Retina (tissue), 1 donor: ENCODE data around the gene BPIFB1.

Source experiments
- DNase-seq: peaks from one replicate; pipeline ENCODE4 v3.0.0-alpha.2; 2016

The BPIFB1 gene

GRCh38 chr20:33299111-33299603, 16.1 kb downstream of the BPIFB1 start:
- peak; percentile 82 for DNase-seq

DNA sequence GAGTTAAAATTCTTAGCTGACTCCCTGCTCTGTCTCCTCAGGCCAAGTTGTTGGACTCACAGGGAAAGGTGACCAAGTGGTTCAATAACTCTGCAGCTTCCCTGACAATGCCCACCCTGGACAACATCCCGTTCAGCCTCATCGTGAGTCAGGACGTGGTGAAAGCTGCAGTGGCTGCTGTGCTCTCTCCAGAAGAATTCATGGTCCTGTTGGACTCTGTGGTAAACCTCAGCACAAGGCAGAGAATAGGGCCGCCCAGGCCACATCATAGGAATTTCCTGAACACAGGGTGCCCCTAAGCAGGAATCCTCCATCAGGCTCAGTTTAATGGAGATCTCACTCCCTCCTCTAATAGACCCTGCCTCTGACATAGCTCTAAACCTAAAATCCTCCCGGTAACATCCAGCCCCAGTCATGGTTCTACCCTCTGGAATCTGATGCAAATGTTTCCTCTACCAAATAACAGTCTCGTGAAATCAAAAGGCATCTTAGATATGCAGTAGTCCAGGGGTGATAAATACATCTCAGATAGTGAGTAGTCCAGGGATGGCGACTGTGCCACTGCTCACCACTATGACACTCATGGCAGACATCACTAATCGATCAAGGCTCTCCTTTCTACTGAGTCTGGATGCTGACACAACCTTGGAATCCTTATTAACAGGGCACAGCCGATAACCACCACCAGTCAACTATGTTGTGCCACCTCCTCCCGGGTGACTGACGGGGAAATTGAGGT, 18.3 kb downstream of the BPIFB1 start:
- DNase-seq: no peak

DNA sequence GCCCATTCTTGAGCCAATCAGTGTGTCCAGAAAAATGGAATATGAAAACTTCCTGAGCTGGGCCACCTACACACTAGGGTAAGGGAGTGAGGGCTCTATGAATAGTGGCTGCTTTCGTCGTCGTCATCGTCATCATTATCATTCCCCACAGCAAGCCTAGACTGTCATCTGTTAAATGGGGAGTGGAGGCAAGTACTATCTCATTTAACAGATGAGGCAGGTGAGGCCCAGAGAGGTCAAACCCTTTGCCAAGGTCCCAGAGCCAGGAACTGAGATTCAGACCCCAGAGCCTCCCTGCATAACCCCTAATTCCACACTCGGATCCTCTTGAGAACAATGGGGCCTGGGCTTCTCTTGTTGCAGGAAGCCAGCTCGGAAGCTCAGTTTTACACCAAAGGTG, 20.6 kb downstream of the BPIFB1 start:
- DNase-seq: no peak

DNA sequence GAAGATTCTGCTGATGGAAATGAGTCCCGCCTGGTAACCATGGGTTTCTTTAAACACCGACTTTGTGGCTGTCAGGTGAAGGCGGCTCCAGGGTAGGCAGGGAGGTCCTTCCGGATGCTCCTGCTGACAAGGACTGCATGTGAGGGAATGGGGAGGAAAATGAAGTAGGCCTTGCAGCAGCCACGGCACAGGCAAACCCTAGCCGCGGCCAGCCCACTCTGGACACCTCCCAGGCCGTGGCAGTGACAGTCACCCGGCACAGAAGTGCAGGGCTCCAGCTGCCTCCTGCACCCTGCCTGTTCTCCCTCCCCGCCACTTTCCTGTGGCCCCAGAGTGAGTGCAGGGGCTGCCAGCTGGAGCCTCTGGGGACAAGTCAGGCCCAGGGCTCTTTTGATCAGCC, 21.0 kb downstream of the BPIFB1 start:
- no peak for DNase-seq

DNA sequence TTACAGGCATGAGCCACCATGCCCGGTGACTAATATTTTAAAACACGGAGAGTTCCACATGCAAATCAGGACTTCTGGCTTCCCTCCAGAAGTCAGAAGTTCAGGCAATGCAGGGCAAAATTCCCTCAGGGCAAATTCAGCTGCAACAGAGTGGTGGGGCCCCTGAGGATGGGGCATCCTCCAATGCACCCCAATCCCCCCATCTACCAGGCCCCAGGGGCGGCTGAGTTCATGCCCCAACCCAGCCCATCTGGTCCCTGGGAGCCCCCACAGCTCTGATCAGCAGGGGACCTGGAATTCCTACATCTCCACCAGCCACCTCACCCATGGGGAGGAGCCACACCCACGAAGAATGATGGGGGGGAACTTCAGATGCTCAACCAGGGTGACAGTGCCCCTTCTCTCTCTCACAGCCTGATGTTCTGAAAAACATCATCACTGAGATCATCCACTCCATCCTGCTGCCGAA, 22.6 kb downstream of the BPIFB1 start:
- no peak for DNase-seq

GRCh38 chr20:33306228-33306627, 23.2 kb downstream of the BPIFB1 start:
- DNase-seq: no peak

GRCh38 chr20:33306807-33307206, 23.8 kb downstream of the BPIFB1 start:
- no peak for DNase-seq

- no peak for DNase-seq
Observed at GRCh38 chr20:33308668-33309067, 25.7 kb downstream of the BPIFB1 start.

- DNase-seq: no peak
Observed at GRCh38 chr20:33309631-33310030, 26.6 kb downstream of the BPIFB1 start.

DNA sequence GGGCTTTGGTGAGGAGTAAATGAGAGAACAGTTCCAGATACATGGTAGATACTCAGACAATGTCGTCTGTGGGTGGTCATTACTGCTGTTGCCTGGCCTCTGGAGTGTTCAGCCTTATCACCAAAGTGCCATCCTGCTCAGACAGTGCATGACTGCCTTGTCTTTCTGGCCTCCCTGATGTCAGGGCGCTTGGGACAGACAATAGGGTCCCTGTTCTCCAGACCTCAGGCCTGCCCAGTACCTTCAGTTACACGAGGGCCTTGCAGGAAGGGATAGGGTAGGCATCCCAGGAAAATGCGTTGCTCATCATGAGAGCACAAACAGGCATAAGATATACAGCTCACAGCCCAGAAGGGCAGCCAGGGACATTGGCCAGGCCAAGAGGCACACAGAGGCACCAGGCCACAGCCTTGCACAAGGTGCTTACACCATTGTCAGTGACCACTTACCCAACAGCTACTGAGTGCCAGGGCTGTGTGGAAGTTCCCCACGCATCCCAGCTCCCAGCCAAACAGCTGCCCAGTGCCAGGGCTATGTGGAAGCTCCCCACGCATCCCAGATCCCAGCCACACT, 27.4 kb downstream of the BPIFB1 start:
- DNase-seq: no peak

- no peak for DNase-seq
Observed at GRCh38 chr20:33311011-33311410, 28.0 kb downstream of the BPIFB1 start.

- DNase-seq: no peak
Observed at GRCh38 chr20:33311996-33312395, 29.0 kb downstream of the BPIFB1 start.

DNA sequence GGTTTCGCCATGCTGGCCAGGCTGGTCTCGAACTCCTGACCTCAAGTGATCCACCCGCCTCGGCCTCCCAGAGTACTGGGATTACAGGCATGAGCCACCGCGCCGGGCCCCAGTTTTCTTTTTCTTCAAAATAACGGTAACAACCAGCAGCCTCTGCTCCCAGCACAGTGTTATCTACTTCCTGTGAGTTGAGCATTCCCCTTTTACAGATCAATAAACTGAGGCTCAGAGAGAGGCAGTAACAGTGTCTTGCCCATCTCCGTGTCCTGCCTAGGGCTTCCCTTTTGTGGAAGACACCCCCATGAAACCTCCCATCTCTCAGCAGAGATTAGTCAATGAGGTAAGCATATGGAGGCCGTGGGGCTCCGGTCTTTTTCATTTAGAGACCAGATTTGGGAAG, 29.6 kb downstream of the BPIFB1 start:
- DNase-seq: no peak

DNA sequence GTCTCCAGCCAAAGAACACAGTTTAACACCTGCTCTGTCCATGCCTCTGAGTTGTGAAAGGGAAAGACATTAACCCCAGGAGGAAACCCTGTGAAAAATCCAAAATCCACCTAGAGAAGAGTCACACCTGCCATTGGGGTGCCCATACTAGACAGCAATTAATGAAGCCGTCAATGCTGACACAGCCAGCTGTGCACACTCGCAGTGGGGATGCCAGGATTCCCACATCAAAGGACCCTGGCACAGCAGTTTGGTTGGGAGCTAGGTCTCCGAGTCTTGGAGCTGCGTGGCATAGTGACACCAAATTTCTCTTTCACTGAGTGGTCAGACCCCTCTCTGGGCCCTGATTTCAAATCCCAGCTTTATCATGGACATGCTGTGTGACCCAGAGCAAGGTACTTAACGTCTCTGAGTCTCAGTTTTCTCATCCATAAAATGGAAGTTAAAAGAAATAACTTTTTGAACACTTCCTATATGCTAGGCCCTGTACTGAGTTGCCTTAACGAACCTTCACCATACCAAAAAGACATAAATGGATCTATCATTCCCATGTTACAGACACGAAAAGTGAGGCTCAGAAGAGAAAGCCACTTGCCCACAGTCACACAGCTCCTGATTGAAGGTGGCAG, 30.8 kb downstream of the BPIFB1 start:
- no peak for DNase-seq

DNA sequence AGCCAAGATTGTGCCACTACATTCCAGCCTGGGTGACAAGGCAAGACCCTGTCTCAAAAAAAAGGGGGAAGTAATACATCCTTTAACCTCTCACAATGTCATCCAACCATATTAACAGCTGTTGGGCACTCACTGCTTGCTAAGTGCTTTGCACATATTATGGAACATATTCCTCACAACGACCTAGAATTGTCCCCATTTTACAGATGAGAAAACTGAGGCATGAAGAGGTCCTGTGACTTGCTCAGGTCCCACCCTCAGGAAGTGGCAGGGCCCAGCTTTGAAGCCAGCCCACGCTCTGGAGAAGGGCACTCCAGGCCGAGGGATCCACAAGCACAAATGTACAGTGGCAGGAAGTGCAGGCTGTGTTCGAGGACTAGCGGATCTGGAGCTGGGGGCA, 33.3 kb downstream of the BPIFB1 start:
- no peak for DNase-seq

DNA sequence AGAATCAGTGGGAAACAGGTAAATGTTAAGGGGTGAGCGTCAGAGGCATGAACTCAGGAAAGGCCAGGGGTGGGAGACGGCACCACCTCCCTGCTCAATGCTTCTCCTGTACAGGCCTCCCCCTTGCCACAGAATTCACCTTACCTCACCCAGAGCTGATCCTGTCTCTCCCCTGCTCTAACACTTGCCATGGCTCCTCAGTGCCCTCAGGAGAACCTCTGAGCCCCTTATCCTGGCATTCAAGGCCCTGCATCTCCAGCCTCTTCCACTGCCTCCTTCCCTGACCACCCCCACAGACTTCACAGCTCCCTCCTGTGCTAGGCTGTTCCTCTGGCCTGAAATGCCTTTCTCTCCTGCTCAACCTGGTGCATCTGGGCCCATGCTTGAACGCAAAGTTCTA, 33.9 kb downstream of the BPIFB1 start:
- no peak for DNase-seq

GRCh38 chr20:33317424-33318095, 34.5 kb downstream of the BPIFB1 start:
- DNase-seq: no peak

GRCh38 chr20:33318096-33318429, 35.0 kb downstream of the BPIFB1 start:
- no peak for DNase-seq

DNA sequence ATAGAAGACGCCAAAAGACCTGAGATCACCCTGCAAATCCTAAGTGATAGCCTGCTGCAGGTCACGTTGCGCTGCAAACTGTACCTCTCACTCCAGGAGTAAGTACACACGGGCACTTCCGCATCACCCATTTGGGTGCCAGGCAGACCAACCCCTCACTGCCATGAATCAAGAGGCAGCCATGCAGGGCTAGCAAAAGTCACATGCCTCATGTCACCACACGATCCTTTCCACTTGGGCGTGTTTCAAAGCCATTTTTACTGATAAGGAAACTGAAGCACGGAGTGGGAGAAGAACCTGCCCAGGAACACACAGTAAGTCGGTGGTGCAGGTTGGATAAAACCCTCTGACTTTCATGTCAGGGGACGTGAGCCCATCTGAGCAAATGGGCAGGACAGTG, 37.0 kb downstream of the BPIFB1 start:
- DNase-seq: no peak

GRCh38 chr20:33322456-33322855, 39.4 kb downstream of the BPIFB1 start:
- no peak for DNase-seq

GRCh38 chr20:33323236-33323635, 40.2 kb downstream of the BPIFB1 start:
- no peak for DNase-seq

DNA sequence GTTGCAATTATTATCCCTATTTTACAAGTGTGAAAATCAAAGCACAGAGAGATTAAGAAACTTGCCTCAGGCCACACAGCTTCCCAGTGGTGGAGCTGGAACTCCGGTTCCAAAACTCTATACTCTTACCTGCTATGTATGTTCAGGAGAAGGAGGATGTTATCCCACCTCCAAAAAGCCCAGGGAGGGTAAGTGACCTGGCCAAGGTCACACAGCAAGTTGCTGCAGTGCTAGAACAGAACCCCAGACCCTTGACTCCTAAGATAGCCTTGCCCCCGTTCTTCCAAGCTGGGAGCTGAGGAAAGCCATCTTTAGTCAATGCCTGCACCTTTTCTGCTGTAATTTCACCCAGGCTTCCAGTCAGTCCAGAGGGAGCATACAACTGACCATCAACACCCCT, 42.3 kb downstream of the BPIFB1 start:
- DNase-seq: no peak
